G401.6 (cell line): ENCODE results near the gene GON4L.
"Not testable (repeated sequence)": the region's sequence is repeated elsewhere in the genome, so short reads cannot be mapped to it uniquely, and the experiment has no call there.

Source experiments
- FAIRE-seq: peaks from 2 replicates; lab custom pipeline; 2012; peaks lifted over from hg19 to GRCh38; lab: Jason Lieb, UNC

The GON4L gene, protein sequence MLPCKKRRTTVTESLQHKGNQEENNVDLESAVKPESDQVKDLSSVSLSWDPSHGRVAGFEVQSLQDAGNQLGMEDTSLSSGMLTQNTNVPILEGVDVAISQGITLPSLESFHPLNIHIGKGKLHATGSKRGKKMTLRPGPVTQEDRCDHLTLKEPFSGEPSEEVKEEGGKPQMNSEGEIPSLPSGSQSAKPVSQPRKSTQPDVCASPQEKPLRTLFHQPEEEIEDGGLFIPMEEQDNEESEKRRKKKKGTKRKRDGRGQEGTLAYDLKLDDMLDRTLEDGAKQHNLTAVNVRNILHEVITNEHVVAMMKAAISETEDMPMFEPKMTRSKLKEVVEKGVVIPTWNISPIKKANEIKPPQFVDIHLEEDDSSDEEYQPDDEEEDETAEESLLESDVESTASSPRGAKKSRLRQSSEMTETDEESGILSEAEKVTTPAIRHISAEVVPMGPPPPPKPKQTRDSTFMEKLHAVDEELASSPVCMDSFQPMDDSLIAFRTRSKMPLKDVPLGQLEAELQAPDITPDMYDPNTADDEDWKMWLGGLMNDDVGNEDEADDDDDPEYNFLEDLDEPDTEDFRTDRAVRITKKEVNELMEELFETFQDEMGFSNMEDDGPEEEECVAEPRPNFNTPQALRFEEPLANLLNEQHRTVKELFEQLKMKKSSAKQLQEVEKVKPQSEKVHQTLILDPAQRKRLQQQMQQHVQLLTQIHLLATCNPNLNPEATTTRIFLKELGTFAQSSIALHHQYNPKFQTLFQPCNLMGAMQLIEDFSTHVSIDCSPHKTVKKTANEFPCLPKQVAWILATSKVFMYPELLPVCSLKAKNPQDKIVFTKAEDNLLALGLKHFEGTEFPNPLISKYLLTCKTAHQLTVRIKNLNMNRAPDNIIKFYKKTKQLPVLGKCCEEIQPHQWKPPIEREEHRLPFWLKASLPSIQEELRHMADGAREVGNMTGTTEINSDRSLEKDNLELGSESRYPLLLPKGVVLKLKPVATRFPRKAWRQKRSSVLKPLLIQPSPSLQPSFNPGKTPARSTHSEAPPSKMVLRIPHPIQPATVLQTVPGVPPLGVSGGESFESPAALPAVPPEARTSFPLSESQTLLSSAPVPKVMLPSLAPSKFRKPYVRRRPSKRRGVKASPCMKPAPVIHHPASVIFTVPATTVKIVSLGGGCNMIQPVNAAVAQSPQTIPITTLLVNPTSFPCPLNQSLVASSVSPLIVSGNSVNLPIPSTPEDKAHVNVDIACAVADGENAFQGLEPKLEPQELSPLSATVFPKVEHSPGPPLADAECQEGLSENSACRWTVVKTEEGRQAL (N-terminal part only)

DNA sequence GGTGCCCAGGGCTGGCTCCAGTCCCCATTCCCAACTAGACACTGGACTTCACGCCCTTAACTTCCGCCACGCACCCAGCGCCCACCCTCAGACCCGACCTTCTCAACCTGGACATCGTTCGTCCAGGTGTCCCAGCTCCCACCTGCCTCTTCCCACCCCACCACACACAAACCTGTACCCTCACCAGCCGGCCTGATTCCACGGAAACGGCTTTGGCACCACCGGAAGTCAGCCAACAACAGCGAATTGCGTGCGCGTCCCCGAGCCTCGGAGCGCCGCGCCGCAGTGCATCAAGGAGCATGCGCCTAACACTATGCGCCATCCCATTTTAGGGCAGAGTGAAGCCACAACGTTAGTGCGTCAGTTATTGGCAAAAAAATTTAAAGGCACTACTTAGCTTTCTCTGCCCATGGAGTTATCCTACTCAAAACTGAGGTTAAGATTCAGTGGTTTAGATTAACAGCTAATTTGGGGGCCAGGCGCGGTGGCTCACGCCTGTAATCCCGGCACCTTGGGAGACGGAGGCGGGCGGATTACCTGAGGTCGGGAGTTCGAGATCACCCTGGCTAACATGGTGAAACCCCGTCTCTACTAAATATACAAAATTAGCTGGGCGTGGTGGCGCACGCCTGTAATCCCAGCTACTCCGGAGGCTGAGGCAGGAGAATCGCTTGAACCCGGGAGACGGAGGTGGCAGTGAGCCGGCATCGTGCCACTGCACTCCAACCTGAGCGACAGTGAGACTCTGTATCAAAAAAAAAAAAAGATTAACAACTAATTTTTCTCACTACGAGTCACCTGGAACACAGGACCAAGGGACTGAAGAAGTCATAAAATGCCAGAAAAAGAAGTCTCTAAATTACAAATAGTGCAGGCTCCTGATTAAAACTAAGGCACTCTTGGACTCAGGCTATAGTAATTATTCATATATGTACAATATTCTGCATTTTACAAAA is at the start of gene GON4L:
GON4L (minus strand) TSS at position 240 of the 956 bp plus-strand sequence. CDS start 3,434 bp downstream, outside the sequence.
- peak; percentile 92 for FAIRE-seq

DNA sequence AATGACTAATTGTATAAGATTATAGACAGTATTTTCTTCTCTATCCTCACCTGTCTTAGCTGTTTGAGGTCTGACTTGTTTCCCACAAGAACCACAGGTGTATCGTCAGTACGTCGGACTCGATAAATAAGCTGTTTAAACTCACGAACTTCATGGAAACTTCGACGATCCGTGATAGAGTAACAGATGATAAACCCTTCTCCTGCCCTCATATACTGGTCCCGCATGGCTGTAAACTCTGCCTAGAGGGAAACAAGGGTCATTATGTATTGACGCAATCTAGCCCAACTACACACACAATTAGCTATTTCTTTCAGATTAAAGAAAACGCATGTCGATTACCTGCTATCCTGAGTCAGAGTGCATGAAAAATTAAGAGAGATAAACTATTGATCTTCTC is 47.2 kb upstream of the GON4L start:
- no peak for FAIRE-seq

DNA sequence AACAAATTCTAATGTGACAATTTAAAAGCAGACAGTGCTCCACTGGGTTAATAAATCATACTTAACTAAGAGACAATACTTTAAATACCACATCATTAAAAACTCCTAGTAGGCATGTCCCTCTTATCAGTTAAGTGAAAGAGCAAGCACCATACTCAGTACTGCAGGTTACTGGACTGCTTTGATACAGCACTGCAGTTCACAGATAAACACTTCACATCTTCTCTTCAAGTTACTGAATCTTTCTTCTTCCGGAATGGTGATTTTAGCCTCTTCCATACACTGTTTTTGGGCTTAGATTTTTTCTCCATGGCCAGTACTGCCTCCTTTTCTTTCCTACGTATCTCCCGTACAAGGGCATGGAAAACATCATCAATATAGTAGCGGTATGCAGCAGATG is 43.1 kb upstream of the GON4L start:
- no peak for FAIRE-seq

- FAIRE-seq = no peak
Measured at GRCh38 chr1:155899683-155900082, 42.7 kb upstream of the GON4L start.

DNA sequence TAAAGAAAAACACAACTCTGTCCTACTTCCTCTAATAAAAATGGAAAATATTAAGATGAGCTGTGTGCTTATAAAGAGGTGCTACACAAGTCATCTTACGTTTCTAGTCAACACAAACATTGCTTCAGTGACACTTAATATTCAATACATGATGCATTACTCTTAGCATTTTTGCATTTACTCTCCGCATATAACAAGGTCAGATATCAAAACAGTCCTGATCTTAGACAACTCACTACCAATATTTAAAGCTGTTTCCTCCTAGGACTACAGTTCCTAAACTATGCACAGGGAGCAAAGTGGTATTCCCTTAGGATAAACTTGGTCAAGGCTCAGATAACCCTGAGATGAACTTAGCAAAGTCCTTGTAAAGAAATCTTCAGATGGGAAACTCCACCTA is 41.9 kb upstream of the GON4L start:
- no peak for FAIRE-seq

DNA sequence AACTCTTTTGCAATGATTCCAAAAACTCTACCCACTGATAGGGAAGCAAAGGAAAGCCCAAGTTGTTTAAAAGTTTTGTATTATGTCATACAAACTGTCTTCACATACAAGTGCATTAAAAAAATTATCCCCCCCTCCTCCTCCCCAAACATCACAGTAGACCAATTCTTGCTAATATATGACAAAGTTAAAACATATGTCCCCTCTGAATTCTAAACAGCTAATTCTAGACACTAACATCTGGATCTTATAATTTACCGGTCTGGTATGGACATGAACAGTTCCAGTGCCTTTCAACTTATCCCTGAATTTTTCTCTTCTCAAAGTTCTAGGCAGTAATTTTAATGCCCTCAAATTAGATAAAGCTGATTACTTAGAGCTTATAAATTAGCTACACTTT is 40.7 kb upstream of the GON4L start:
- no peak for FAIRE-seq

GRCh38 chr1:155896476-155896875 is 39.5 kb upstream of the GON4L start:
- FAIRE-seq = not testable (repeated sequence)

DNA sequence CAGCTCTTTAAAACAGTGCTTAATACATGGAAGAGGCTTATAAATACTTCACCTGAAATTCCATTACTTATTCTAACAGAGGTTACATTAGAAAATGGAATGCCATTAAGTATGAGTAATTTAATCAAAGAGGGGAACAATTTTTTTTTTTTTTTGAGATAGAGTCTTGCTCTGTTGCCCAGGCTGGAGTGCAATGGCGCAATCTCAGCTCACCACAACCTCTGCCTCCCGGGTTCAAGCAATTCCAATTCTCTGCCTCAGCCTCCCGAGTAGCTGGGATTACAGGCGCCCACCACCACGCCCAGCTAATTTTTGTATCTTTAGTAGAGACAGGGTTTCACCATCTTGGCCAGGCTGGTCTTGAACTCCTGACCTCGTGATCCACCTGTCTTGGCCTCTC is 38.6 kb upstream of the GON4L start:
- FAIRE-seq = not testable (repeated sequence)

- FAIRE-seq = no peak
Measured at GRCh38 chr1:155893389-155894142, 36.6 kb upstream of the GON4L start.

GRCh38 chr1:155892796-155893195 is 35.8 kb upstream of the GON4L start:
- FAIRE-seq = no peak

DNA sequence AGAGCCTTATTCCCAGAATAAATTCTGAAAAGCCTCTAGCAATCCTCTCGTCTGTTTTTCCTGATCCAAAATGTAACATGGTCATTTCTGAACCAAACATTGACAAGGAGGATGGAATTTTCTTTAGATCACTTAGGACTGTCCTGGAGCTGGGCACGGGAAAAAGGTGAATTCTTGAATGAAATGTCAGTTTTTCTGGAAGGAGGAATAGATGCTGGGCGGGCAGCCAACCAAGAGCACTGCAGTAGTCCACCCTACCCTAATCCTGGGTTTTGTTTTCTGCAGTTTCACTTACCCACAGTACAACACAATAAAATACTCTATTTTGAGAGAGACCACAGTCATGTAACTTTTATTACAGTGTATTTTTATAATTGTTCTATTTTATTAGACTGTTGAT is 33.2 kb upstream of the GON4L start:
- FAIRE-seq = no peak

GRCh38 chr1:155889566-155889965 is 32.6 kb upstream of the GON4L start:
- FAIRE-seq = no peak

GRCh38 chr1:155888481-155888880 is 31.5 kb upstream of the GON4L start:
- FAIRE-seq = no peak

- FAIRE-seq = no peak
Measured at GRCh38 chr1:155884982-155885381, 28.0 kb upstream of the GON4L start.

GRCh38 chr1:155884031-155884960 is 27.3 kb upstream of the GON4L start:
- FAIRE-seq = no peak

GRCh38 chr1:155882766-155883165 is 25.8 kb upstream of the GON4L start:
- FAIRE-seq = no peak

DNA sequence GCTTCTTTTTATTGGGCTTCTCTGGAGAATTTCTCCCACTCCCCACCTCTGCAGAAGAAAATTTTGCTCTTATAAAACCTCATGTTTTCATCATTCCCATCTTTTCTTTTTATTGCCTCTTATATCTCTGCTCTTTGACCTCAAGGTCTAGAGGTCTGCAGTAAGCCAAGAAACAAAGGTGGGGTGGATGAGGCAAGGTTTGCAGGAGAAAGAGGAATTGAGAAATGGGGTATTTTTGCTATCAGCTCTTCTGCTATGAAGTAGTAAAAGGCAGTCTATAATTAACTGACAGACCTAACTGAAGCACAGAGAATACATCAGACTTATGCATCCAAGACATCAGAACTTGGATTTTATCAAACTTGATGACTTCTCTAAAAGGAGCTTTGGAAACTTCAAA is 25.2 kb upstream of the GON4L start:
- no peak for FAIRE-seq

DNA sequence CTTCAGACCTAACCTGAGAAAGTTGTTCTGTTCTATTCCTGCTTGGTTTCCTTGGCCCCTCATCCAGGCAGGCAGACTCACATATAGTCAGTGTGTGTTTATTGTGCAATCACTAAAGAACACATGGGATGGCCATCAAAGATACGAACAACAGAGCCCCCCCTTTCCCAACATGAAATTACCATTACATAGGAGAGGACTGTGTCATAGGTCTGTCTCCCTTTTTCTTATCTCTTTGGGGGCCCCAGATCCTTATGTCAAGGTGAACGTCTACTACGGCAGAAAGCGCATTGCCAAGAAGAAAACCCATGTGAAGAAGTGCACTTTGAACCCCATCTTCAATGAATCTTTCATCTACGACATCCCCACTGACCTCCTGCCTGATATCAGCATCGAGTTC is 23.9 kb upstream of the GON4L start:
- FAIRE-seq = no peak

DNA sequence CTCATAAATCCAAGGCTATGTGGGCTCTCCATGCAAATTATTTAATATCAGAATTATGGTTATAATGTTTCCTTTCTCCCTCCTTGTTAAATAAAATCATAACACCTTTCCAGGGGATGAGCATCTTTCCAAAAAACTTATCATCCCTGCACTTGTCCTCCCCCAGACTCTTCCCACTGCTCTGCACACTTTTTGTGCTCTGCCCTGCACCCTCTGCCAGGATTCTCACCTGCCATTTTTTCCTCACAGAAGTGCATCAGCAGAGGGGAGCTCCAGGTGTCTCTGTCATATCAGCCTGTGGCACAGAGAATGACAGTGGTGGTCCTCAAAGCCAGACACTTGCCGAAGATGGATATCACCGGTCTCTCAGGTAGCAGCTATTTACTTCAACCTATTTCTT is 23.2 kb upstream of the GON4L start:
- FAIRE-seq = no peak
